Tongue (tissue), 2 donors: ENCODE results near the gene COL5A3. TPM values are rescaled to one million over a fixed set of nuclear protein-coding genes. Genes with fewer than 3 reads are reported as not detected.
"Not testable (repeated sequence)": the region's sequence is repeated elsewhere in the genome, so short reads cannot be mapped to it uniquely, and the experiment has no call there.

Source experiments
- DNase-seq: peaks from one replicate; pipeline ENCODE4 v3.0.0-alpha.2; 2015
- total RNA-seq: library from RNA; depleted of rRNA; stranded (reverse); fragments of >200 nt; gene quantifications from one replicate; pipeline ENCODE4 v1.2.3, GENCODE V29; 2014

The COL5A3 gene
- total RNA-seq, 1 donor from 2014 or later = 89.1 TPM

DNA sequence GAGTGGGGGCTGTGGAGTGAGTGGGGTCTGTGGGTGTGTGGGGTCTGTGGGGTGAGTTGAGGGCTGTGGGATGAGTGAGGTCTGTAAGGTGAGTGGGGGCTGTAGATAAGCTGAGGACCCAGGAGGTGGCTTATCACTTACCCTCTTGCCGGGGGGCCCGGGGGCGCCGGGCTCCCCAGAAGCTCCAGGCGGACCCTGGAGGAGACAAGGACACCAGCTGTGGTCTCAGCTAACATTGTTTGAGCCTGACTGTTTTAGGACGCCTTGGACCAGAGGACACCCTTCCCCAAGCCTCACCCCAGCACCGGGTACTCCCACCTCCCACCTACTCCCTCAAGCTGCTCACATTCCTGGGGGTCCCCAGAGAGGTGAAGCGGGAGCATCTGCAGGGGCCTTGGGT, 39.8 kb downstream of the COL5A3 start:
- DNase-seq = no peak

DNA sequence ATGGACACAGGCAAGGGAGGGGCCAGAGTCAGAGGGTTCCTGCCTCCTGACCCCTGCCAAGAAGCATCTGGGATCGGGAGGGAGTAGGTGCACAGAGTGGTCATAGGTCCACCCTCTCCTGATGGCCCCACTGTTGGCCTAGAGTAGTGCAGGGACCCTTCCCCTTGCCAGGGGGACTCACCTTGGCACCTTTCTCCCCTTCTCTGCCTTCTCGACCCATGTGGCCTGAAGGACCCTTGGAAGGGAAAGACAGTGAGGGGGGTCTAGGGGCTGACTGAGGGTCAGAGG, 40.7 kb downstream of the COL5A3 start:
- DNase-seq = no peak

DNA sequence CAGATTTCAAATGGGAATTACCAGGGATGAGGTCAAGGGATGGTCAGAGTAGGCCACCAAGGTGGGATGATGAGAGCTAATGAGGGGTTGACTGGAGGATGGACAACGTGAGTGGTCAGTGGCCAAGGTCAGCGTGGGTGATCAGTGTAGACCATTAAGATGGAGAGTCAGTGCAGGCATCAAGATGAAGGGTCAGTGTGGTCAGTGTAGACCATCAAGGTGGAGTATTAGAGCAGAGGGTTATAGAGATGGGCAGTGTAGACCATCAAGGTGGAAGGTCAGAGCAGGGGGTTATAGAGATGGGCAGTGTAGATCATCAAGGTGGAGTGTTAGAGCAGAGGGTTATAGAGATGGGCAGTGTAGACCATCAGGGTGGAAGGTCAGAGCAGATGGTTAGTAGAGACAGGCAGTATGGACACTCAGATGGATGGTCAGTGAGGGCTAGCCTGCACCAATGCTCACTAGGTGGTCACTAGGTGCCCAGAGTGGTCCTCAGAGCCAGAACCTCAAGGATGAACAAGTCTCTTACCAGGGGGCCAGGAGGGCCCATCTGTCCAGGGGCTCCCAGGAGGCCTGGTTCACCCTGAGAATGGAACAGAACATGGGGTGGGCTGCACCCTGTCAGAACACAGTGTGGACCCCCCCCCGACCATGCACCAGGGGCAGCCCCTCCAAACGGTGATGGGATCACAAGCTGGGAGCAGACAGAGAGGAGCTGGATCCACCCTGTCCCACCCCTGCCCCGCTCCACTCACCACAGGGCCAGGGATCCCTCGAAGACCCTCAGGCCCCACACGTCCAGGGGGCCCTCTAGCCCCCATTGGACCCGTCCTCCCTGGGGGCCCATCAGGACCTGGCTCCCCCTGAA, 41.2 kb downstream of the COL5A3 start:
- no peak for DNase-seq

DNA sequence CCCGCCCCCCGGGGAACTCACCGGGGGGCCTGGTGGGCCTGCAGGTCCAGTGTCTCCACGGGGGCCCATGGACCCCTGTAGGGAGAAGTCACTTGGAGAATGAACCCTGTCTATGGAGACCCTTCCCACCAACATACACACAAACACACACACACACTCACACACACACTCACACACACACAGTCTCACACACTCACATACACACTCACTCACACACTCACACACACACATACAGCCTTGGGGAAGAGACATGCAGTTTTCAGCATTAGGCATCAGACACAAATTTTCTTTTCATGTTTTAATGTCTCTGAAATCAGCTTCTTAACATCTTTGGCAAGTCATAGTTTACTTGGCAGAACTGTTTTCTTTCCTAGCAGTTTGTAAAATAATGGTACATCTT, 43.0 kb downstream of the COL5A3 start:
- no peak for DNase-seq

DNA sequence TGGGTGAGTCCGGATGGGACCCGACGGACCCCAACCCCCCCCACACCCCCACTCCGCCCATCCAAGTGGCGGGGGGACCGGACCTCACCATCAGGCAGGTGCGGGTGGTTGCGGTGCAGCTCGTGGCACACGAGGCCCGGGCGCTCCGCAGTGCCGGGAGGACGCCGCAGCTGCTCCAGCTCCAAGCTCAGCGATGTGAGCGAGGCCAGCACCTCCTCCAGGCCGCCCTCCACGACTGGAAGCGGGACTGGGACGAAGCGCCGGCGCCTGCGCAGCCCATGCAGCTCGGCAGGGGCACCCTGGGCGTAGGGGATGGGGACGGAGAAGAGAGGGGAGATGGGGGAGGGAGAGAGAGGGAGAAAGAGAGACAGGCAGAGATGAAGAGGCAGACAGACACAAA, 43.9 kb downstream of the COL5A3 start:
- DNase-seq = no peak

DNA sequence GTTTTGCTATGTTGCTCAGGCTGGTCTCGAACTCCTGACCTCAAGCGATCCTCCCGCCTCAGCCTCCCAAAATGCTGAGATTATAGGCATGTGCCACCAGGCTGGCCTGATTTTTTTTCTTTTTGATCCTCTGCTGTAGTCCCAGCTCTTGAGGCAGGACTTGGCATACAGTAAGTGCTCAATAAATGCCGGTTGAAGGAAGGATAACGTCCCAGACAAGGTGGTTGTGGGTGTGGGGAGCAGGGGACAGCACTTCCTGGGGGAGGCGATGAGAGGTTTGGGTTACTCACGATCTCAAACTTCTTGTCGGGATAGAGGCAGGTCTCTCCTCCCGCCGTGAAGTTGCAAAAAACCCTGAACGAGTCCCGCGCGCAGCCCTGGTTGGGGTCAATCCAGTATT, 44.3 kb downstream of the COL5A3 start:
- DNase-seq = no peak

DNA sequence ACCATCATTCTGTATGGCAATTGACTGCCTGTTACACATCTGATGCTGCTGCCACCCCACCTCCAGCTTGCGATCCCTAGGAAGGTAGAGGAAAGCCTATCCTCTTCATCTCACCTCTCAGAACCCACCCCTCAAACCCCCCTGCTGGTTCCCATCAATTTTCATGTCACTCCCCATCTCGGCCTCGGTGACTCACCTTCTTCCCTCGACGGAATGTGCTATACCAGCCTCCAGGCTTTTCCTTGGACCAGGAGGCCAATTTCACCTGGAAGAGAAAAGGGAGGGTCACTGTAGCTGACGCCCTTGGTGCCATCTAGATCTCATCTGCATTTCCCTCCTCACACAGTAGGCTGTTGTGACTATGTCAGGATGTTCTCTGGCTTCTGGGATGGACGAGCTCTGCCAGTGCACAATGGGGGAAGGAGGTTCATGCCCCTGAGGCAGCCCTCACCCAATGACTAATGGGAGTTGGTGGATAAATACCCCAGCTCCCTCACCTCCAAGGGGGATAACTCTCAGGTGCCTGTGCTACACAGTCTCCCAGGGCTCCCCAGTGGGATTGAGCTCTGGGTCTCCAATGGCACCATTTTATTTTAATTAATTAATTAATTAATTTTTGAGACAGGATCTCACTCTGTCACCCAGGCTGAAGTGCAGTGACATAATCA, 47.5 kb downstream of the COL5A3 start:
- DNase-seq = no peak

DNA sequence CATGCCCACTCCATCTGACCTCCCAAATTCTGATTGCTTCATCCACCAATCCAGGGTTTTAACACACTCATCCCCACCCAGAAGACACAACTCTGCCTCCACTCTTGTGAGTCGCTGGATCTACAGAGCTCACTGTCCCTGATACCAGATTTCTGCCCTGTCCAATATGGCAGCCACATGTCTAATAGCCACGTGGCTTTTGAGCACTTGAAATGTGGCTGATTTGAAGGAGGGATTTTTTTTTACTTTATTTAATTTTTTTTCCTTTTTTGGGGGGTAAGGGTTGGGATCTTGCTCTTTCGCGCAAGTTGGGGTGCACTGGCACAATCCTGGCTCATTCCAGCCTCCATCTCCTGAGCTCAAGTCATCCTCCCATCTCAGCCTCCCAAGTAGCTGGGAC, 49.2 kb downstream of the COL5A3 start:
- DNase-seq = no peak

DNA sequence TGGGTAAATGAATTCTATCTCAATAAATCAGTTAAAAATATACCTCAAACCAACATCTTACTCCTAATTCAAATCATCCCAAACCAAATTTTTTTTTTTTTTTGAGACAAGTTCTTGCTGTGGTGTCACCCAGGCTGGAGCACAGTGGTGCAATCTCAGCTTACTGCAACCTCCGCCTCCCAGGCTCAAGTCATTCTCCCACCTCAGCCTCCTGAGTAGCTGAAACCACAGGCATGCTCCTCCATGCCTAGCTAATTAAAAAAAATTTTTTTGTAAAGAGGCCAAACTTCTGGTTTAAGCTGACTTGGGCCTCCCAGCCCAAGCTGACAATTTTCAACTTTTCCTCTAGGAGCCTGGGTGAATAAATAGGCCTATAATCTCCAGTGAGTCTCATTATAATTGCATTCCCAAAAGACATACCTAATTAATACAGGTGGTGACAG, 51.9 kb downstream of the COL5A3 start:
- DNase-seq = no peak

DNA sequence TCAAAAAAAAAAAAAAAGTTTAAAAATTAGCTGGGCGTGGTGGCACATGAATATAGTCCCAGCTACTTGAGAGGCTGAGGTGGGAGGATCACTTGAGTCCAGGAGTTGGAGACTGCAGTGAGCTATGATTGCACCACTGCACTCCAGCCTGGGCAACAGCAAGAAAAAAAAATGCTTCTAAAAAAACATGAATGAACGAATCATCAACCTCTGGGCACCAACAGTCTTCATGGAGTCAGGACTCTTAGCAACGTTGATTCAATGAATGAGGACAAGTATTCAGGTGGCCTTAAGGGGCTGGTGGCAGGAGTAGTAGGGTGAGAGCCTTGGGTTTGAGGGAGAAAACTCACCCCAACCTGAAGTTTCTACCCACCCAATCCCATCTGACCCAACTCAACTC, 53.3 kb downstream of the COL5A3 start:
- DNase-seq = no peak

DNA sequence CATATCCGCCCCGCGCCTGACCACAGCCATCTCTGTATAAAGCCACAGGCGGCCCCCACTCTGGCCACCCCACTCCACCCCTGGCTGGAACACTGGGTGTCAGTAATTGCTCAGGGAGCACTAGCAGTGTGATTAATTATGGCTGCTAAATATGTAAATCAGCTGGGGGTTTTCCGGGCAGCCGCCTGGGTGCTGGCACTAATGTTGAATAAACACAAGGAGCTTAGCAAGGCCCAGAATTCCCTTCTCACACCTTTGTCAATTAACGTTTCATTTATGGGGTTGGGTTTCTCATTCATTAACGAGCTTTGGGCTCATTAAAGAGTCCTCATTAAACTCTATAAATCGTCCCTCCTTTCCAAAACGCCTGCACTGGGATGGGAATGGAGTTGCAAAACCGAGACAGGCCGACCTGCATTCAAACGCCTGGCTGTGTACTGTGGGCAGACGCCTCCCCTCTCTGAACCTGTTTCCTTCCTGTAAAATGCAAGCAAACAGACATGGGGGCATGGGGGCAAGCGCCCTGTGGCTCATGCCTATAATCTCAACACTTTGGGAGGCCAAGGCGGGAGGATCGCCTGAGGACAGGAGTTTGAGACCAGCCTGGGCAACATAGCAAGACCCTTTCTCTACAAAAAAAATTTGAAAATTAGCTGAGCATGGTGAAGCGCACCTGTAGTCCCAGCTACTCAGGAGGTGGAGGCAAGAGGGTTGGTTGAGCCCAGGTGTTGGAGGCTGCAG, 56.3 kb downstream of the COL5A3 start:
- no peak for DNase-seq

DNA sequence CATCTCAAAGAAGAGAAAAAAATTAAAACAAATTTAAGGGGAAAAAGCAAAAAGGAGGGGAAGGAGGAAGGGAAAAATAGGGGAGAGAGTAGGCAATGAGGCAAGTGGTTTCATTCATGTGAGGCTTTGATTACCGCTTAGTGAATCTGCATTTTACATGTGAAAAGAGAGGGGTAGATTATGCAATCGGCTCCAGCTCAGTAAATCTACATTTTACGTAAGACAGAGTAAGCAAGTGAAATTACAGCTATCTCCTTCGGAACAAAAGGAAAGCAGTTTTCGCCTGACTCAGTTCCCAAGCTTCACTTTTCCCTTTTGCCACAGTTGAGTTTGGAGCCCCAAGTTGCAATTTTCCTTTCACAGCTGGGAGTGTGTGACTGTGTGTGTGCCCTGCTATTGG, 58.0 kb downstream of the COL5A3 start:
- DNase-seq = no peak

DNA sequence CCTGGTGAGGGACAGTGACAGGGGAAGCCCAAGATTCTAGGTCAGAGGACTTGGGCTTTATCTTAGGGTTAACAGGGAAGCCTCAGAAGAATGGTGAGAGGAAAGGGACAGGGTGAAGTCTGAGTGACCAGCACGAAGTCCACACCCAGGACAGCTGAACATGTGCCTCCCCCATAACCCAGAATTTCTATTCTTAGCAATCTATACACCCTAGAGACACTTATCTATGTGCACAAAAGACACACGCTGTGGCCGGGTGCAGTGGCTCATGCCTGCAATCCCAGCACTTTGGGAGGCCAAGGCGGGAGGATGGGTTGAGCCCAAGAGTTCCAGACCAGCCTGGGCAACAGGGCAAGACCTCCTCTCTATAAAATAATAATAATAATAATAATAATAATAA, 62.9 kb downstream of the COL5A3 start:
- no peak for DNase-seq

DNA sequence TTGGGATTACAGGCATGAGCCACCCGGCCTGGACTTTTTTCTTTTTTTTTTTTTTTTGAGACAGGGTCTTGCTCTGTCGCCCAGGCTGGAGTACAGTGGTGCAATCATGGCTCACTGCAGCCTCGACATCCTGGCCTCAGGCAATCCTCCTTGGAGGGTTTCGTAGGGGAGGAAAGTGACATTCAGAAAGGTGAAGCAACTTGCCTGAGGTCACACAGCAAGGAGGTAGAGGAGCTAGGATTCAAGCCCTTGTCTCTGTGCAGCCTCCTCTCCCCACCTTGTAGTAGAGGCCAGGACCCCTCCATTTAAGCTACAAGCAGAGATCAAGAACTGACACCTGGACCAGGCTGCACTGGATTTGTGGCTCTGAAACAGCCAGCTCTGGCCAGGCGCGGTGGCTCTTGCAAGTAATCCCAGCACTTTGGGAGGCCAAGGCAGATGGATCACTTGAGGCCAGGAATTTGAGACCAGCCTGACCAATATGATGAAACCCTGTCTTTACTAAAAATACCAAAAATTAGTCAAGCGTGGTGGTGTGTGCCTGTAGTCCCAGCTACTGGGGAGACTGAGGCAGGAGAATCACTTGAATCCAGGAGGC, 63.7 kb downstream of the COL5A3 start:
- not testable (repeated sequence) for DNase-seq

DNA sequence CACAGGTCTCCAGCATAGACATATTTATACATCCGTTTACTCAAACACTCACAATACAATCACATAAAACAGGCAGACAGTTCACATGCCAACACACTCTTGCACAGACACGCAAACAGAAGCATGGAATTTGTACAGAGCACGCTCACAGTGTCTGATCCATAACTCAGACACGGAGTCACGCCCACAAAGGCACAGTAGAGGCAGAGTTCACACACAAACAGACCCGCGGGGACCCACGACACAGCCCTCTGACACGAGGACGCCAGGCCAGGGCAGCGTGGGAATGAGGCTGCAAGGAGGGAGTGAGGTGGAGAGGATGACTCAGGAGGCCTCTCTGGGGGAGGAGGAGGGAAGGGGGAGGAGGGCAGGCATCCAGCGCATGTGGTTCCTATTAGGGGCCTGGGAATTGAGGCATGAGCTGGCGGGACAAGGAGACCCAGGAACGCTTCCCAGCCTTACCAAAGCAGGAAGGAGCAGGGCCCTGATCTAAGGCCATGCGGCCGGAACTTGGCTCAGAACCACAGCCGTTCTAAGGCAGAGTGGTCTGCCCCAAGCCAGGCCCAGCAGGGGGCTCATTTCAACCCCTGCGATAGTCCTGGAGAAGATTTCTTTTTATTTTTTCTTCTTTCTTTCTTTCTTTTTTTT, 64.9 kb downstream of the COL5A3 start:
- peak; percentile 92 for DNase-seq

DNA sequence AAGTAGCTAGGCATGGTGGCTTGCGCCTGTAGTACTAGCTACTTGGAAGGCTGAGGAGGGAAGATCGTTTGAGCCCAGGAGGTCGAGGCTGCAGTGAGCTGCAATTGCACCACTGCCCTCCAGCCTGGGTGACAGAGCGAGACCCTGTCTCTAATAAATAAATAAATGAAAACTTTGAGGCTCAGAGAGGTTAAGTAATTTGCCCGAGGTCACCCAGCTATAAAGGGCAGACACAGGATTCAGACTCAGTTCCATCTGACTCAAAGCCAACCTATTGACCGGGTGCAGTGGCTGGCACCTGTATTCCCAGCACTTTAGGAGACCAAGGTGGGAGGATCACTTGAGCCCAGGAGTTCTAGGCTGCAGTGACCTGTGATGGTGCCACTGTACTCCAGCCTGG, 66.6 kb downstream of the COL5A3 start:
- DNase-seq = no peak

DNA sequence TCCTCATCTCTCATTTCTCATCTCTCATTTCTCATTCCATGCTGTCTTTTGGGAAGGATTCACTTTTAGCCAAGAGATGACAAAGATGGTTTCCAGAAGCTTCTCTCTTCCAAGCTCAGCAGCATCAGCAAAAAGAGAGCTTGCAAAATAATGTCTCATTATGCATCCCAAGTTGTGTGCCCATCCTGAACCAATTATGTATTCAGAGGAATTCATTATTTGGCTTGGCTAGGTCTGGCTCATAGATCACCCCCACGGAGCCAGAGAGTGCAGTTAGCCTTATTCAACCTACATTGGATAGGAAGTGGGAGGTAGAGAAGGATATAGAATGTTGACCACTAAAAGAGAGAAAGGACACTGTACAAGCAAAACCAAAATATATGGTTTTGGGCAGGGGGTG, 68.6 kb downstream of the COL5A3 start:
- peak; percentile 38 for DNase-seq

DNA sequence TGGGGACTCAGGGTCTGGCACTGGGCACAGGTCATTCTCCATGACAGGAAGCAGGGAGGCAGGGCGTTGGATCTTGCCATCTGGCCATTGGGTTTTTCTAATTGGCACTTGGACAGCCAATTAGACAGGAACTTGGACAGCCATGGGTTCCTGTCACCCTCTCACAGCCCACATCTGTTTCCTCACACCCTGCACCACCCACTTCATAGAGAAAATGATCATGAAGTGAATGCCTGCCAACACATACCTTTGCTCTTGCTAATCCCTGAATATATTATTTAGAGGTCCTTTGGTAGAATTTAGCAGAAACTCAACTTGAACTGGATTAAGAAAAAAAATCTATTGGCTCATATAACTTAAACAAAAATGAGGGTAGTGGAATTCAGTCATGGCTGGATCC, 69.1 kb downstream of the COL5A3 start:
- no peak for DNase-seq

DNA sequence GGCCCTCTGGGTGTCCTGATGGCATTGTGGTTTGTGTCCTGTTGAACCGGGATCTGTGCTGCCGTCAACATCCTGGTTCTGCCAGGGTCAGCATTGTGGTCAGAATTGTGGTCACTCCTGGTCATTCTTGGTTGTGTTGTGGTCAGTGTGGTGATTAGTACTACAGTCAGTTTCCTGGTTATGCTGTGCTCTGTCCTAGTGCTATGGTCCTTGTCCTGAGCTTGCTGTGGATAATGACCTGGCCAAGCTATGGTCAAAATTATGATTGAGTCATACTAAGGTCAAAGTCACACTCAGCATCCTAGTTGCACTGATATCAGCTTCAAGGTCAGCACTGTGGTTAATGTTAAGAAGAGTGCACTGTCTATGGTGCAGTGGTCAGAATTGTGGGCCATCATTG, 69.5 kb downstream of the COL5A3 start:
- no peak for DNase-seq

DNA sequence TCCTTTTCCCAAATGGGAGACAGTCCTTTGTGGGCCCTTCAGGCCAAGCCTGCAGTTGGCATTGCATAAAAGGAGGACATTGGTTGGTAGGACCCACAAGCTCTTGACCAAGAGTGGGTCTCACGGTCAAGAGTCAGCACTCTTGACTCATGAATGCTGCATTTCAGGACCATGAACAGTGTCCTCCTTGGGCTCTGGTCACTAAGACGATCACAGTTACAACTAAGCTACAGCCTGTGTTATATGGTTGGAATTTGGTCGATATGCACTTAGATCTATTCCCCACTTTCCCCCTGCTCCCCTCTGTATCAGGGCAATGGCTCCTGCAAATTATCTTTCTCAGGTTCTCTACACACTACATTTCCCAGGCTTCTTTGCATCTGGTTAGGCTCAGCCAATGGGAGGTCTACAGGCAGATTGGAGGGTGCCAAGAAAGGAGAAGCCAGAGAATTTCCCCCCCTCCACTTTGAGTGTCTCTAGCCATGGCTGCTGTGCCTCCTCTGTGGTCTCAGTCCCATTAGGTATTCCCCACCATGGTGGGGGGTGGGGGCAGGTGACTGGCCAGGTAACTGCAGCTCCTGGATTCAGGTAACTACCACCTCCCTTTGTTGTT, 70.9 kb downstream of the COL5A3 start:
- DNase-seq = no peak

DNA sequence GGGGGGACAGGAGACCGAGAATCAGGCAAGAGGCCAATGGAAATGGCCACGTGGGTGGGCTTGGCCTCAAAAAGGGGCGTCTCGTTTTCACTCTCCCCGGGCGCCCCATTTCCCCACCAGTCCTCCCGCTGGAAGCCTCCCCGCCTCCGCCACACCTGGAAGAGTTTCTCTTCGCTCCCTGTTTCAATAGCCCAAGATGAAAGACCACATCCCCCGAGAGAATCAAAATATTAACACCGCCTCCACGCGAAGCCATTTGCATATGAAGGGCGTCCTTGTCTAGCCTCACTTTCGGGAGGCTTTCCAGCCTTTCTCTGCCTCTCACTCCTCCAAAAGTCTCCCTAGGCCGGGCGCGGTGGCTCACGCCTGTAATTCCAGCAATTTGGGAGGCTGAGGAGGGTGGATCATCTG, 73.3 kb downstream of the COL5A3 start:
- no peak for DNase-seq
